ENCODE data around the gene SKI.
A peak's percentile ranks its signal among the peaks of the same experiment; 100 is the strongest.
"Not testable (repeated sequence)": the region's sequence is repeated elsewhere in the genome, so short reads cannot be mapped to it uniquely, and the experiment has no call there.

Gene SKI

GRCh38 chr1:2257245-2257627 is 29.1 kb downstream of the SKI start:
- 87 to 90% methylated on average over 14 to 15 of the region's 20 CpGs for WGBS, 2 experiments (ENCODE audit: insufficient coverage in 2 of 2)
- peaks cover 34% of the 10 kb centered on the region for H3K9me3 ChIP-seq (ENCODE audit: control insufficient read depth, low read length)
- H3K4me3 ChIP-seq (ENCODE audit: extremely low read depth, insufficient read depth, low read length, poor library complexity, severe bottlenecking): no peak overlapping the region
- peaks cover 40% of the 10 kb centered on the region for H3K36me3 ChIP-seq (ENCODE audit: control insufficient read depth, insufficient read depth, low read length)
- peaks cover 8% of the 10 kb centered on the region for H3K4me1 ChIP-seq (ENCODE audit: control insufficient read depth, insufficient read depth, low read length, poor library complexity, severe bottlenecking)
- peak overlapping the region; percentile 0 for H3K27ac ChIP-seq (ENCODE audit: low read depth, low read length, severe bottlenecking)

GRCh38 chr1:2258122-2258681 is 30.1 kb downstream of the SKI start:
- WGBS, 2 experiments (ENCODE audit: insufficient coverage in 2 of 2): 95% methylated on average over 12 of the region's 13 CpGs
- H3K27ac ChIP-seq (ENCODE audit: low read depth, low read length, severe bottlenecking): no peak overlapping the region

GRCh38 chr1:2258996-2259395 is 30.9 kb downstream of the SKI start:
- whole genome bisulfite sequencing, 2 experiments (ENCODE audit: insufficient coverage in 2 of 2): 95 to 99% methylated on average over 9 of the region's 9 CpGs
- H3K9me3 ChIP-seq (ENCODE audit: control insufficient read depth, low read length): peaks cover 26% of the 10 kb centered on the region

More at GRCh38 chr1:2258122-2258681, 30.1 kb downstream of the SKI start:
- H3K36me3 ChIP-seq (ENCODE audit: control insufficient read depth, insufficient read depth, low read length): peaks cover 30% of the 10 kb centered on the region
- no peak overlapping the region for H3K4me3 ChIP-seq (ENCODE audit: extremely low read depth, insufficient read depth, low read length, poor library complexity, severe bottlenecking)
- peaks cover 8% of the 10 kb centered on the region for H3K4me1 ChIP-seq (ENCODE audit: control insufficient read depth, insufficient read depth, low read length, poor library complexity, severe bottlenecking)
- peaks cover 33% of the 10 kb centered on the region for H3K9me3 ChIP-seq (ENCODE audit: control insufficient read depth, low read length)

GRCh38 chr1:2259668-2260402 is 31.7 kb downstream of the SKI start:
- peaks cover 14% of the 10 kb centered on the region for H3K36me3 ChIP-seq (ENCODE audit: control insufficient read depth, insufficient read depth, low read length)
- no peak overlapping the region for H3K4me3 ChIP-seq (ENCODE audit: extremely low read depth, insufficient read depth, low read length, poor library complexity, severe bottlenecking)
- H3K4me1 ChIP-seq (ENCODE audit: control insufficient read depth, insufficient read depth, low read length, poor library complexity, severe bottlenecking): peaks cover 8% of the 10 kb centered on the region
- H3K27ac ChIP-seq (ENCODE audit: low read depth, low read length, severe bottlenecking): no peak overlapping the region
- 93 to 95% methylated on average over 28 of the region's 28 CpGs for WGBS, 2 experiments (ENCODE audit: insufficient coverage in 2 of 2)
- H3K9me3 ChIP-seq (ENCODE audit: control insufficient read depth, low read length): peaks cover 17% of the 10 kb centered on the region

More at GRCh38 chr1:2258996-2259395, 30.9 kb downstream of the SKI start:
- Histone ChIP-seq H3K36me3 (ENCODE audit: control insufficient read depth, insufficient read depth, low read length) (peaks cover 22% of the 10 kb centered on the region), H3K4me3 (ENCODE audit: extremely low read depth, insufficient read depth, low read length, poor library complexity, severe bottlenecking) (no peak overlapping the region), H3K4me1 (ENCODE audit: control insufficient read depth, insufficient read depth, low read length, poor library complexity, severe bottlenecking) (peaks cover 8% of the 10 kb centered on the region), H3K27ac (ENCODE audit: low read depth, low read length, severe bottlenecking) (no peak overlapping the region)

- peaks cover 11% of the 10 kb centered on the region for H3K9me3 ChIP-seq (ENCODE audit: control insufficient read depth, low read length)
- 96 to 97% methylated on average over 7 of the region's 7 CpGs for WGBS, 2 experiments (ENCODE audit: insufficient coverage in 2 of 2)
- peaks cover 12% of the 10 kb centered on the region for H3K4me1 ChIP-seq (ENCODE audit: control insufficient read depth, insufficient read depth, low read length, poor library complexity, severe bottlenecking)
- H3K4me3 ChIP-seq (ENCODE audit: extremely low read depth, insufficient read depth, low read length, poor library complexity, severe bottlenecking); H3K27ac ChIP-seq (ENCODE audit: low read depth, low read length, severe bottlenecking); H3K36me3 ChIP-seq (ENCODE audit: control insufficient read depth, insufficient read depth, low read length): not testable (repeated sequence)
These were observed 32.4 kb downstream of the SKI start for GRCh38 chr1:2260470-2260869.

GRCh38 chr1:2260917-2261316 is 32.8 kb downstream of the SKI start:
- peaks cover 7% of the 10 kb centered on the region for H3K9me3 ChIP-seq (ENCODE audit: control insufficient read depth, low read length)
- H3K4me3 ChIP-seq (ENCODE audit: extremely low read depth, insufficient read depth, low read length, poor library complexity, severe bottlenecking): no peak overlapping the region
- no peak overlapping the region for H3K27ac ChIP-seq (ENCODE audit: low read depth, low read length, severe bottlenecking)
- WGBS, 2 experiments (ENCODE audit: insufficient coverage in 2 of 2): 100% methylated on average over 1 to 2 of the region's 4 CpGs
- H3K4me1 ChIP-seq (ENCODE audit: control insufficient read depth, insufficient read depth, low read length, poor library complexity, severe bottlenecking): peaks cover 15% of the 10 kb centered on the region
- H3K36me3 ChIP-seq (ENCODE audit: control insufficient read depth, insufficient read depth, low read length): peaks cover 9% of the 10 kb centered on the region

- H3K36me3 ChIP-seq (ENCODE audit: control insufficient read depth, insufficient read depth, low read length): peaks cover 12% of the 10 kb centered on the region
- peaks cover 18% of the 10 kb centered on the region for H3K4me1 ChIP-seq (ENCODE audit: control insufficient read depth, insufficient read depth, low read length, poor library complexity, severe bottlenecking)
- H3K4me3 ChIP-seq (ENCODE audit: extremely low read depth, insufficient read depth, low read length, poor library complexity, severe bottlenecking); H3K27ac ChIP-seq (ENCODE audit: low read depth, low read length, severe bottlenecking); H3K9me3 ChIP-seq (ENCODE audit: control insufficient read depth, low read length): not testable (repeated sequence)
- 98 to 99% methylated on average over 13 to 17 of the region's 25 CpGs for WGBS, 2 experiments (ENCODE audit: insufficient coverage in 2 of 2)
These were observed 33.6 kb downstream of the SKI start for GRCh38 chr1:2261476-2262395.

GRCh38 chr1:2266301-2266975 is 38.3 kb downstream of the SKI start:
- H3K9me3 ChIP-seq (ENCODE audit: control insufficient read depth, low read length): no peaks in the 10 kb centered on the region
- peaks cover 14% of the 10 kb centered on the region for H3K36me3 ChIP-seq (ENCODE audit: control insufficient read depth, insufficient read depth, low read length)
- no peak overlapping the region for H3K4me3 ChIP-seq (ENCODE audit: extremely low read depth, insufficient read depth, low read length, poor library complexity, severe bottlenecking)
- 96 to 98% methylated on average over 12 of the region's 16 CpGs for WGBS, 2 experiments (ENCODE audit: insufficient coverage in 2 of 2)
- peaks cover 30% of the 10 kb centered on the region for H3K4me1 ChIP-seq (ENCODE audit: control insufficient read depth, insufficient read depth, low read length, poor library complexity, severe bottlenecking)
- H3K27ac ChIP-seq (ENCODE audit: low read depth, low read length, severe bottlenecking): peak overlapping the region; percentile 0

GRCh38 chr1:2267051-2267830 is 39.1 kb downstream of the SKI start:
- 94 to 97% methylated on average over 22 to 29 of the region's 30 CpGs for WGBS, 2 experiments (ENCODE audit: insufficient coverage in 2 of 2)

GRCh38 chr1:2267862-2268261 is 39.7 kb downstream of the SKI start:
- Histone ChIP-seq H3K4me3 (ENCODE audit: extremely low read depth, insufficient read depth, low read length, poor library complexity, severe bottlenecking) (no peak overlapping the region), H3K36me3 (ENCODE audit: control insufficient read depth, insufficient read depth, low read length) (peaks cover 14% of the 10 kb centered on the region), H3K4me1 (ENCODE audit: control insufficient read depth, insufficient read depth, low read length, poor library complexity, severe bottlenecking) (peaks cover 40% of the 10 kb centered on the region), H3K9me3 (ENCODE audit: control insufficient read depth, low read length) (no peaks in the 10 kb centered on the region), H3K27ac (ENCODE audit: low read depth, low read length, severe bottlenecking) (no peak overlapping the region)
- 94 to 96% methylated on average over 10 to 15 of the region's 15 CpGs for WGBS, 2 experiments (ENCODE audit: insufficient coverage in 2 of 2)

More at GRCh38 chr1:2267051-2267830, 39.1 kb downstream of the SKI start:
- H3K4me1 ChIP-seq (ENCODE audit: control insufficient read depth, insufficient read depth, low read length, poor library complexity, severe bottlenecking): peaks cover 36% of the 10 kb centered on the region
- no peak overlapping the region for H3K27ac ChIP-seq (ENCODE audit: low read depth, low read length, severe bottlenecking)
- H3K9me3 ChIP-seq (ENCODE audit: control insufficient read depth, low read length): no peaks in the 10 kb centered on the region
- H3K36me3 ChIP-seq (ENCODE audit: control insufficient read depth, insufficient read depth, low read length): peaks cover 14% of the 10 kb centered on the region
- H3K4me3 ChIP-seq (ENCODE audit: extremely low read depth, insufficient read depth, low read length, poor library complexity, severe bottlenecking): no peak overlapping the region

All from mesodermal cell (in vitro differentiated cells).